HepG2 (cell line): Measurements from ENCODE around the gene ST6GALNAC2. TPM values are rescaled to one million over a fixed set of nuclear protein-coding genes. Genes with fewer than 3 reads are reported as not detected.
A peak's percentile ranks its signal among the peaks of the same experiment; 100 is the strongest.

Experiments
- ARNT2 ChIP-seq: sonication (generic); formaldehyde crosslinking; IDR thresholded peaks from 2 replicates; pipeline ENCODE4 v1.8.0; 2022; ENCODE audit warnings: mild to moderate bottlenecking, low read depth, missing genetic modification reagents, moderate library complexity
- CREB1 ChIP-seq, 2 experiments: fragments of 450-650 bp in 1 of 2; IDR thresholded peaks; 2 replicates each; pipeline ENCODE4 v1.6.1; 2016 to 2017; ENCODE audit warnings: control low read depth in 1 of 2, mild to moderate bottlenecking in 1 of 2, missing compliant biosample characterization in 1 of 2, missing genetic modification characterization in 1 of 2
- EED ChIP-seq: sonication (generic); formaldehyde crosslinking; IDR thresholded peaks from 2 replicates; pipeline ENCODE4 v1.5.0; 2020; ENCODE audit warnings: mild to moderate bottlenecking, missing genetic modification reagents
- GABPB1 ChIP-seq: IDR thresholded peaks from 2 replicates; pipeline ENCODE4 v1.6.1; 2016; ENCODE audit warnings: mild to moderate bottlenecking, missing genetic modification reagents, moderate library complexity, missing compliant biosample characterization
- HNF4A ChIP-seq: sonication (generic); formaldehyde crosslinking; IDR thresholded peaks from 2 replicates; pipeline ENCODE4 v1.4.0; 2020; ENCODE audit warnings: missing genetic modification reagents
- KDM2A ChIP-seq: sonication (generic); formaldehyde crosslinking; IDR thresholded peaks from 2 replicates; pipeline ENCODE4 v1.4.0; 2020; ENCODE audit warnings: low read depth, missing genetic modification reagents, borderline replicate concordance
- MTF2 ChIP-seq: sonication (generic); formaldehyde crosslinking; IDR thresholded peaks from 2 replicates; pipeline ENCODE4 v1.5.0; 2020; ENCODE audit warnings: missing genetic modification reagents, borderline replicate concordance
- NRL ChIP-seq: sonication (generic); formaldehyde crosslinking; IDR thresholded peaks from 2 replicates; pipeline ENCODE4 v1.5.0; 2020; ENCODE audit warnings: missing genetic modification reagents, mild to moderate bottlenecking, moderate library complexity, borderline replicate concordance
- XBP1 ChIP-seq: sonication (generic); formaldehyde crosslinking; IDR thresholded peaks from 2 replicates; pipeline ENCODE4 v1.5.0; 2020; ENCODE audit warnings: missing genetic modification reagents
- ZFP91 ChIP-seq: sonication (generic); formaldehyde crosslinking; IDR thresholded peaks from 2 replicates; pipeline ENCODE4 v1.9.0; 2022; ENCODE audit warnings: missing genetic modification reagents, mild to moderate bottlenecking, borderline replicate concordance
- ZNF501 ChIP-seq: sonication (generic); formaldehyde crosslinking; IDR thresholded peaks from 2 replicates; pipeline ENCODE4 v1.5.1; 2020; ENCODE audit warnings: mild to moderate bottlenecking, moderate library complexity, missing genetic modification reagents
- ZNF564 ChIP-seq: sonication (generic); formaldehyde crosslinking; IDR thresholded peaks from 2 replicates; pipeline ENCODE4 v1.8.1; 2023; ENCODE audit warnings: mild to moderate bottlenecking, missing genetic modification reagents
- ZNF598 ChIP-seq: sonication (generic); formaldehyde crosslinking; IDR thresholded peaks from 2 replicates; pipeline ENCODE4 v1.5.1; 2020; ENCODE audit warnings: mild to moderate bottlenecking, missing genetic modification reagents, borderline replicate concordance
- ZNF687 ChIP-seq: sonication (generic); formaldehyde crosslinking; IDR thresholded peaks from 2 replicates; pipeline ENCODE4 v1.5.1; 2020; ENCODE audit warnings: mild to moderate bottlenecking, missing genetic modification reagents, moderate library complexity
- ZNF749 ChIP-seq: sonication (generic); formaldehyde crosslinking; IDR thresholded peaks from 2 replicates; pipeline ENCODE4 v1.8.0; 2022; ENCODE audit warnings: mild to moderate bottlenecking, missing genetic modification reagents, moderate library complexity, borderline replicate concordance
- ZNF800 ChIP-seq: sonication (generic); formaldehyde crosslinking; IDR thresholded peaks from 2 replicates; pipeline ENCODE4 v1.4.0; 2020; ENCODE audit warnings: missing genetic modification reagents
- polyA plus RNA-seq, 8 experiments: library from polyadenylated mRNA; depleted of rRNA in 3 of 8; stranded (reverse) in 7 of 8; unstranded in 1 of 8; fragments of >200 nt; fragmentation: Illumina TruSeq in 4 of 8; extraction: Trizol in 4 of 8; gene quantifications; 2 replicates each; pipeline versions ENCODE4 v1.2.1 to v1.2.3, GENCODE V29; 2011 to 2016; ENCODE audit warnings: low read depth in 4 of 8, missing spikeins in 1 of 8, mixed read lengths in 1 of 8; ENCODE audit not compliant: insufficient read depth in 1 of 8
- total RNA-seq, 5 experiments: library from RNA; depleted of rRNA; stranded (reverse); fragments of >200 nt; fragmentation: Illumina TruSeq; extraction: Trizol; gene quantifications; 2 replicates each; pipeline ENCODE4 v1.2.3, GENCODE V29; 2016; ENCODE audit warnings: low read depth in 1 of 5

ST6GALNAC2 gene
- total and polyA plus RNA-seq, 2 of the 13 experiments (the other 11 are each of a cell fraction or from before 2014, with no cell fraction given) = 0.12 to 0.49 TPM

GRCh38 chr17:76585033-76585648 lies 519 bp downstream of the ST6GALNAC2 start (continued):
- peak; percentile 36; the same call in 1 of the 2 replicates for TF ChIP-seq ZFP91 (CRISPR knock-in tag)
- TF ChIP-seq EED (CRISPR knock-in tag) = 0 out of 2 replicates have a peak, but pooled peaks have one; percentile 26
- 0 out of 2 replicates have a peak, but pooled peaks have one; percentile 8 for TF ChIP-seq NRL
- TF ChIP-seq KDM2A (CRISPR knock-in tag) = peak; percentile 19; the same call in 1 of the 2 replicates
- peak; percentile 39 for TF ChIP-seq ZNF687 (CRISPR knock-in tag)
- 0 out of 2 replicates have a peak, but pooled peaks have one; percentile 36 for TF ChIP-seq ZNF749 (CRISPR knock-in tag)
- TF ChIP-seq ZNF598 (CRISPR knock-in tag) = 0 out of 2 replicates have a peak, but pooled peaks have one; percentile 34
- TF ChIP-seq HNF4A = peak; percentile 48
- peak; percentile 42 for TF ChIP-seq ZNF800
- peak; percentile 20; the same call in 1 of the 2 replicates for TF ChIP-seq ZNF501 (CRISPR knock-in tag)
- 0 out of 2 replicates have a peak, but pooled peaks have one; percentile 27 for TF ChIP-seq ARNT2 (CRISPR knock-in tag)
- peak; percentile 95 for TF ChIP-seq MTF2
- no peak for TF ChIP-seq XBP1 (CRISPR knock-in tag)
- no peak for TF ChIP-seq CREB1 (IDR thresholded peaks at IDR 0.05)
- no peak for TF ChIP-seq CREB1 (CRISPR knock-in tag; IDR thresholded peaks at IDR 0.05)
- peak; percentile 51 for TF ChIP-seq GABPB1 (CRISPR knock-in tag)
- peak; percentile 84; the same call in 1 of the 2 replicates for TF ChIP-seq ZNF564 (CRISPR knock-in tag)
- TF ChIP-seq, all 625 proteins: peak for 41
